ENCODE results near the gene ADCY5. TPM values are rescaled to one million over a fixed set of nuclear protein-coding genes. Genes with fewer than 3 reads are reported as not detected.
A peak's percentile ranks its signal among the peaks of the same experiment; 100 is the strongest.
"Not testable (repeated sequence)": the region's sequence is repeated elsewhere in the genome, so short reads cannot be mapped to it uniquely, and the experiment has no call there.

The ADCY5 gene
- total and polyA plus RNA-seq, 2 donors from 2014 or later: 7.1 to 33.6 TPM

GRCh38 chr3:123489400-123490004, 40.6 kb upstream of the ADCY5 start:
- intact Hi-C loops (cut with DNase I): loop anchor here (5.0 kb wide), 1 partner anchor 162 kb away; no protein-coding TSS in a partner anchor
- H3K27me3 ChIP-seq (ENCODE audit: control insufficient read depth, insufficient read depth, low read length): no peaks in the 10 kb centered on the region
- no peak overlapping the region for H3K9ac ChIP-seq (ENCODE audit: low read length in 3 of 3)
- no peak overlapping the region for H3K27ac ChIP-seq (ENCODE audit: low read depth in 2 of 2, low read length in 2 of 2)
- TF ChIP-seq CTCF (IDR thresholded peaks at IDR 0.05; ENCODE audit: borderline replicate concordance, extremely low read depth, insufficient read depth): peak; percentile 95
- H3K9me3 ChIP-seq (ENCODE audit: control insufficient read depth in 2 of 3, insufficient read depth in 1 of 3, low read length in 3 of 3): no peaks in the 10 kb centered on the region
- peak; percentile 76 to 88 (median 80) for DNase-seq
- H3K4me1 ChIP-seq (ENCODE audit: control insufficient read depth in 2 of 3, insufficient read depth in 2 of 3, low read depth in 1 of 3, low read length in 3 of 3): peaks cover 0 to 2% (median 0%) of the 10 kb centered on the region in 3 donors
- no peak for FAIRE-seq
- H3K36me3 ChIP-seq (ENCODE audit: control insufficient read depth in 2 of 3, insufficient read depth in 3 of 3, low read length in 3 of 3): no peaks in the 10 kb centered on the region
- H3K4me3 ChIP-seq (ENCODE audit: low read length in 3 of 3): no peak overlapping the region

GRCh38 chr3:123488645-123489347, 39.9 kb upstream of the ADCY5 start:
- H3K27me3 ChIP-seq (ENCODE audit: control insufficient read depth, insufficient read depth, low read length): no peaks in the 10 kb centered on the region
- no peaks in the 10 kb centered on the region for H3K36me3 ChIP-seq (ENCODE audit: control insufficient read depth in 2 of 3, insufficient read depth in 3 of 3, low read length in 3 of 3)
- peaks cover 0 to 2% (median 0%) of the 10 kb centered on the region in 3 donors for H3K4me1 ChIP-seq (ENCODE audit: control insufficient read depth in 2 of 3, insufficient read depth in 2 of 3, low read depth in 1 of 3, low read length in 3 of 3)
- intact Hi-C loops (cut with DNase I): loop anchor here (5.0 kb wide), 1 partner anchor 161 kb away; no protein-coding TSS in a partner anchor
- no peaks in the 10 kb centered on the region for H3K9me3 ChIP-seq (ENCODE audit: control insufficient read depth in 2 of 3, insufficient read depth in 1 of 3, low read length in 3 of 3)
- no peak overlapping the region for H3K9ac ChIP-seq (ENCODE audit: low read length in 3 of 3)
- no peak for TF ChIP-seq CTCF (IDR thresholded peaks at IDR 0.05; ENCODE audit: borderline replicate concordance, extremely low read depth, insufficient read depth)
- no peak overlapping the region for H3K27ac ChIP-seq (ENCODE audit: low read depth in 2 of 2, low read length in 2 of 2)
- no peak for FAIRE-seq
- DNase-seq: no peak
- H3K4me3 ChIP-seq (ENCODE audit: low read length in 3 of 3): no peak overlapping the region

DNA sequence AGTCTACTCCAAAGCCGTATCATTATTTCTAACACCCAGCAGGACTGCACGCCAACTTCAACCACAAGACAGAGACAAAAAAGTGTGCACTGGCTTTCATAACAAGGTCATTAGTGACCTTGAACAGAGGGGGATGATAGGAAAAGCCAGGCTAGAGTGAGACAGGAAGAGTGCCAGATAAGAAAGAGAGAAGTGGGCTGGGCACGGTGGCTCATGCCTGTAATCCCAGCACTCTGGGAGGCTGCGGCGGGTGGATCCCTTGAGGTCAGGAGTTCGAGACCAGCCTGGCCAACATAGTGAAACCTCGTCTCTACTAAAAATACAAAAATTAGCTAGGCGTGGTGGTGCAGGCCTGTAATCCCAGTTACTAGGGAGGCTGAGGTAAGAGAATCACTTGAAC, 38.2 kb upstream of the ADCY5 start:
- not testable (repeated sequence) for H3K27ac ChIP-seq (ENCODE audit: low read depth in 2 of 2, low read length in 2 of 2); H3K4me3 ChIP-seq (ENCODE audit: low read length in 3 of 3); H3K36me3 ChIP-seq (ENCODE audit: control insufficient read depth in 2 of 3, insufficient read depth in 3 of 3, low read length in 3 of 3); H3K9me3 ChIP-seq (ENCODE audit: control insufficient read depth in 2 of 3, insufficient read depth in 1 of 3, low read length in 3 of 3); H3K9ac ChIP-seq (ENCODE audit: low read length in 3 of 3); FAIRE-seq; H3K4me1 ChIP-seq (ENCODE audit: control insufficient read depth in 2 of 3, insufficient read depth in 2 of 3, low read depth in 1 of 3, low read length in 3 of 3); DNase-seq; H3K27me3 ChIP-seq (ENCODE audit: control insufficient read depth, insufficient read depth, low read length)
- intact Hi-C loops (cut with DNase I): loop anchor here (5.0 kb wide), 1 partner anchor 160 kb away; no protein-coding TSS in a partner anchor

DNA sequence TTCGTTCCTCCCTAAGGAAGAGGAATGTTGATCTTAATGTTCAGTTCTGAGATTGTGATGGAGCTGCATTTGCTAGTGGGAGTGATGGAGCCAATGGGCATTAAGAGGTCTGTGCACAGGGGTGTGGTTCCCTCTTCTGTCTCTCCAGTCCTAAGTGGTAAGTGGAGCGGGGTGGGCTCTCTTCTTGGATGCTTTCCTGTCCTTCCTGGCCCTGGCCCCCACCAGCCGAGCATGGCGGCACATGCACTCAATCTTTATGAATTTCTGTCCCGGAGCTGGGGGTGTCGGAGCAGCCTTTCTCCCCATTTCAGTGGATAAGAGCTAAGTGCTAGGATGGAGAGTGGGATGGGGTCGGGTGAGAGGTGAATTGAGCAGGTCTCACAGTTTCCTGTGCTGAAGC, 37.6 kb upstream of the ADCY5 start:
- no peak overlapping the region for H3K9ac ChIP-seq (ENCODE audit: low read length in 3 of 3)
- no peak overlapping the region for H3K4me3 ChIP-seq (ENCODE audit: low read length in 3 of 3)
- no peaks in the 10 kb centered on the region for H3K9me3 ChIP-seq (ENCODE audit: control insufficient read depth in 2 of 3, insufficient read depth in 1 of 3, low read length in 3 of 3)
- TF ChIP-seq CTCF (IDR thresholded peaks at IDR 0.05; ENCODE audit: borderline replicate concordance, extremely low read depth, insufficient read depth): no peak
- intact Hi-C loops (cut with DNase I): loop anchor here (5.0 kb wide), 1 partner anchor 159 kb away; no protein-coding TSS in a partner anchor
- DNase-seq: no peak
- no peak overlapping the region for H3K27ac ChIP-seq (ENCODE audit: low read depth in 2 of 2, low read length in 2 of 2)
- no peak for FAIRE-seq
- no peaks in the 10 kb centered on the region for H3K36me3 ChIP-seq (ENCODE audit: control insufficient read depth in 2 of 3, insufficient read depth in 3 of 3, low read length in 3 of 3)
- H3K4me1 ChIP-seq (ENCODE audit: control insufficient read depth in 2 of 3, insufficient read depth in 2 of 3, low read depth in 1 of 3, low read length in 3 of 3): peaks cover 0 to 2% (median 0%) of the 10 kb centered on the region in 3 donors
- no peaks in the 10 kb centered on the region for H3K27me3 ChIP-seq (ENCODE audit: control insufficient read depth, insufficient read depth, low read length)
